Right forelimb (tissue), 1 donor: ENCODE results near the gene RPL12.

ENCODE experiments used
- DNase-seq: peaks from one replicate; pipeline ENCODE4 v3.0.0-alpha.2; 2018

RPL12 gene

GRCh38 chr9:127437497-127438264, 13.5 kb downstream of the RPL12 start:
- no peak for DNase-seq

DNA sequence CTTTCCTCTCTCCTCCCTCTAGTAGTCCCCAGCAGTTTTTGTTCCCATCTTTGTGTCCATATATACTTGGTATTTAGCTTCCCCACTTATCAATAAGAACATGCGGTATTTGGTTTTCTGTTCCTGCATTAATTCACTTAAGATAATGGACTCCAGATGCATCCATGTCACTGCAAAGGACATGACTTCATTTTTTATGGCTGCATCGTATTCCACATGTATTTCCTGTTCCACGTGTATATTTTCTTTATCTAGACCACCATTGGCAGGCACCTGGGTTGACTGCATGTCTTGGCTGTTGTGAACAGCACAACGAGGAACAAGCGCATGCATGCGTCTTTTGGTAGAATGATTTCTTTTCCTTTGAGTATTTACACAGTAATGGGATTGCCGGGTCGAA, 20.8 kb downstream of the RPL12 start:
- DNase-seq = no peak

- DNase-seq = no peak
Observed at GRCh38 chr9:127428348-127428747, 22.9 kb downstream of the RPL12 start.

- no peak for DNase-seq
Observed at GRCh38 chr9:127426756-127427155, 24.4 kb downstream of the RPL12 start.

DNA sequence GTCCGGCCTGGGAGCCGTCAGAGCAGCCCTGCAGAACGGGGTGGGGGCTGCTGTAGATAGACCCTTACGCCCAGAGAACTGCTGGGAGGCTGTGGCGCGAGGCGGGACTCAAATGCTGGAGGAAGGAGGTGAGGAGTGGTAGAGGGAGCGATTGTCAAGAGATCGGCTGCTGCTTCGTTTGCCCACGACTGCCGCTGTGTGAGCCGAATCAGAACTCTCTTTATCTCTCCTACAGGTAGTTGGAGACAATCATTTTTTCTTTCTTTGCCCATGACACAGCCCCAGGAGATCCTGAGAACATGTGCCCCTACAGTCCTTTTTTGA, 26.6 kb downstream of the RPL12 start:
- DNase-seq = no peak

DNA sequence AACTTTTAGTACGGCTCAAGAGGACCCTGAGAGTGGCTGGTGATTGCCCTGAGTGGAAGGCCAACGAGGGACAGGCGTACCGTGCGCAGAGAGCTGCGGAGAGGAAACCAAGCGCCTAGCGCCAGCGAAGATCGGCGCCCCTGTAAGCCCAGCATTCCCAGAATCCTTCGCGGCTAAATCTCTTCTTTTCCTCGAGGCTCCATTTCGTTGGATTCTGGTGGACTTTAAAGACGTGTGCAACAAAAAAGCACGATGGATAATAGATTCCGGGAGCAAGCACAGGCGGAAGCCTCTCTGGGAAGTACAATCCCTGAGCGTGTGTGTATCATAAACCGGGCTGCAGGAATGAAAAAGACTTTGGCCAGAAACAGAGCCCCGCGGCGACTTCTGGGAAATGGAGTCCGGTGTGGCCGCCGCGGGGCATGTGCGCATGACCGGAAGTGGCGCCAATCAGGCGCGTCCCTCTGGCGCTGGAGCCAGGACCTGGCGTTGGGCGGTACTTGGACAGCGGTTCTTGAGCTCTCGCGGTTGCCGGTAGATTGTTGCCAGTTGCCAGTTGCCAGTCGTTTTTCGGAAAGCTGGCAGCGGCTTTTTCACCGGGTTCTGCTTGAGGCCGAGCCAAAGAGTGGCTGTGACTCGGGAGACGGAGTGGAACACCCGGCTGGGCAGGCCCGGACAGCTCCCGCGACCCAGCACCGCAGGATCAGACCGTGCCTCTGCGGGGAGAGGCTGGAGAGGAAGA, 27.1 kb downstream of the RPL12 start, which contains the start of gene ZNF79:
TSS of gene ZNF79 (plus strand) at position 449 of the 742 bp plus-strand sequence. CDS start 406 bp downstream, outside the sequence.
- DNase-seq = peak; percentile 98

GRCh38 chr9:127423476-127423933, 27.7 kb downstream of the RPL12 start:
- DNase-seq = no peak

GRCh38 chr9:127422787-127423186, 28.4 kb downstream of the RPL12 start:
- DNase-seq = no peak

DNA sequence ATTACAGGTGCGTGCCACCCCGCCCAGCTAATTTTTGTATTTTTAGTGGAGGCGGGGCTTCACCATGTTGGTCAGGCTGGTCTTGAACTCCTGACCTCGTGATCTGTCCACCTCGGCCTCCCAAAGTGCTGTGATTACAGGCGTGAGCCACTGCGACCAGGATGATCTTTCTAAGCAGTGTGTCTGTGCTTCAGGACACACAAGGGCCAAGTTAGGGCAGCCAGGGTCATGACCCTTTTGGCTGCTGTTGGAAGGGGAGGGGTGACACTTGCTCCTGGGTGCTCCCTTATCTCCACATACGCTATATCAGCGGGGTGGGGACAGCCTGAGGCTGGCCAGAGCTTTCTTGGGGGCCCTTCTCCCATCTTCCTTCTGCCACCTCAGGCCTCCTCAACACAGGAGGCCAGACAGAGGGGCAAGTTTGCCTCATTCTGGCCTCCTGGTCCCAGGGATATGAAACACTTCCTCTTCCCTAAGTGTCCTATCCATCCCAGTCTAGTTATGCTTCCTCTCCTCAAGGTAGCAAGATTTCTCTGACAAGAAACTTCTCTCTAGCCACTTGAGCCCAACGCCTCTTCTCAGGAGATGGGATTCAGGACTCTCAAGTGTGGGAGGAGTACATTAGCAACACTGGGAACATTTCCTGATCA, 28.9 kb downstream of the RPL12 start:
- DNase-seq = no peak

- no peak for DNase-seq
Observed at GRCh38 chr9:127421057-127421456, 30.1 kb downstream of the RPL12 start.

GRCh38 chr9:127419348-127419747, 31.9 kb downstream of the RPL12 start:
- no peak for DNase-seq

- DNase-seq = no peak
Observed at GRCh38 chr9:127418037-127418471, 33.2 kb downstream of the RPL12 start.

DNA sequence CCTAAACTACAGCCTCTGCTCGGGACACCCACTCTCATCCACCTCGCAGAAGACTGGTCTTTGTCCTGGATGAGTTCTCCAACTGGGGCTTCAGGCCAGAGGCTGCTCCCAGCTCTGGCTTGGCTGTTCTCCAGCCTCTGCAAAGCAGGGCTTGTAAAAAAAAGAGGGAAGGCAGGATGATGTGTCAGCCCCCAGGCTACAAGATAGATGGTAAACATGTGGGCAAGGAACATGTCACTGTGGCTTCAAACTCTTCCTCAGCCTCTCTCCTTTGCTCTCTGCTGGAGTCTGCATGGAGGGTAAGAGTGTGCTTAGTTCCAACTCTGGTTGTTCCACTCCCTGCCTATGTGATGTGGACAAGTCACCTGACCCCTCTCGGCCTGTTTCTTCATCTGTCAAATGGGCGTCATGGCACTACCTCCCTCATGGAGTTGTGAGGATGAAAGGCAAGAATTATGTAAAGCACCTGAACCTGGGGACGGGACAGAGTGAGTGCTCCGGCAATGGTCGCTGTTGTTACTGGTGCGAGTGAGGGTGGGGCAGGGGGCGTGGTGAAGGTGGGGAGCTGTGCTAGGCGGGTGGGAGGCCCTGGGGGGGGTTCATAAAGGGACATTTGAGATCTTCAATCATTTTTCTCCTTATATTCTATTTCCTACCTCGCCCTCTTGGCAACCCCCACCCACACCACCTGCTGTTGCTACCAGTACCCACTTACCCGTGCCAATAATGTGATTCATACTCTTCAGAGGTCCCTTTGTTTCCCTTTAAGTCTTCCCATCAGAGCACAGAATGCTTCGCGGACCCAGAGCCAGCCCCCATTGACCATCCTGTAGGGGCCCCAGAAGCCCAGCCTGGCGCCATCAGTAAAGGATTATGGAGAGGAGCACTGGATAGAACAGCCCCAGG, 33.8 kb downstream of the RPL12 start:
- no peak for DNase-seq

DNA sequence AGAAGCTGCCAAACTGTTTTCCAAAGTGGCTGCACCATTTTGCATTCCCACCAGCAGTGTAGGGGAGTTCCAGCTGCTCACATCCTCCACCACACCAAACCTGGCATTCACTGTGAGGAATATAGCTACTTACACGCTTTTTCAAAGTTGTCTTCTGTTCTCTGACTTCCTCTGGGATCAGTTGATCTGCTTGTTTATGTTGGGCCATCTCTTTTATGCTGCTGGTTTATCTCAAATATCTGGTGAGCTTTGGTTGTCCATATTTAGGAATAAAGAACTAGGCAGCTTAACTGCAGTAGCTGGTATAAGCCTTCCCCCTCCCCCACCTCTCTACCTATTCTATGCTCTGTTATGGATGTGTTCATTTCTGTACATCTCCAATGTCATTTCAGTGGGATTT, 35.5 kb downstream of the RPL12 start:
- no peak for DNase-seq

- no peak for DNase-seq
Observed at GRCh38 chr9:127415141-127415540, 36.1 kb downstream of the RPL12 start.

DNA sequence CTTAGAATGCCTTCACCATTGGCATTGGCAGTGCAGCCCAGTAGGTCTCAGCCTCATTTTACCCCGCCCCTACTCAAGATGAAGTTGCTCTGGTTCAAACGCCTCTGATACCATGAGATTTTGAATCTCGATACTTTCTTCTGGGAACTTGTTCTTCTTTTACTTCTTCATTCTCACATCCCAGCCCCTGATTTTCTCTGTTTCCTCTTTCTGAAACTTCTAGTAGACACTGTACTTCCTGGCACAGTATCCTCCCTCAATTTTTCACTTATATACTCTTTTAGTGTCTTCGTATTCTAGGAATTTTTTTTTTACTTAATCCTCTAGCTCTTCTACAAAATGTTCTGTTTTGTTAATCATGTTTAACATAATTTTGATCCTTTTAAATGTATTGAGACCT, 40.1 kb downstream of the RPL12 start:
- DNase-seq = no peak

DNA sequence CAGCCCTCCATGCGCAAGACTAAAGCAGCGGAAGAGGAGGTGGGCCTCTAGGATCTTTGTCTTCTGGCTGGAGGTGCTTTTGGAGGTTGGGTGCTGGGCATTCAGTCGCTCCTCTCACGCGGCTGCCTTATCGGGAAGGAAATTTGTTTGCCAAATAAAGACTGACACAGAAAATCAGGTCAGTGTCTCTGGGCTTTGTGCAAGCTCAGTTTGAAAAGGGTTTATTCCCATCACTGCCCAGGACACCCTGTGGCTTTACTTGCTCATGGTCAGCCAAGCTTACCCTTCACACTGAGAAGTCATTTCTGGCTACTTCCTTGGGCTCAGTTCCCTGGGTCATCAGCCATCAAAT, 43.7 kb downstream of the RPL12 start:
- no peak for DNase-seq

DNA sequence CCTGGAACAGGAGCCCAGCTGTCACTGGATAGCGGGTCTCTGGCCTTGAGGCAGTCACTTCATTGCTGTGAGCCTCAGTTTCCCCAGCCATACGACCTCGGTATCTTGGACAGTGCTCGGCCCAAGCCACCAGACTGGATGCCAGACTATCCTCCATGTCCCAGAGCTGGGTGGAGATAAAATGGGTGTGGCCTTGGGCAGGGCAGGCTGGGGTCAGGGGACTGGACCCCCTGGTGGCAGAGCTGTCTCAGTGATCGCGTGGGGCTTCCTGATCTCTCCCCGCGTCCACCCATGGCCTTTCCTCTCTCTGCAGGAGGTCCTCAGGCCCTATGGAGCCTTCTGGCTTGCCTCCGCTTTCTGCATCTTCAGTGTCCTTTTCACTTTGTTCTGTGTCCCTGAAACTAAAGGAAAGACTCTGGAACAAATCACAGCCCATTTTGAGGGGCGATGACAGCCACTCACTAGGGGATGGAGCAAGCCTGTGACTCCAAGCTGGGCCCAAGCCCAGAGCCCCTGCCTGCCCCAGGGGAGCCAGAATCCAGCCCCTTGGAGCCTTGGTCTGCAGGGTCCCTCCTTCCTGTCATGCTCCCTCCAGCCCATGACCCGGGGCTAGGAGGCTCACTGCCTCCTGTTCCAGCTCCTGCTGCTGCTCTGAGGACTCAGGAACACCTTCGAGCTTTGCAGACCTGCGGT, 44.3 kb downstream of the RPL12 start:
- DNase-seq = no peak

- DNase-seq = no peak
Observed at GRCh38 chr9:127405344-127406125, 45.7 kb downstream of the RPL12 start.

DNA sequence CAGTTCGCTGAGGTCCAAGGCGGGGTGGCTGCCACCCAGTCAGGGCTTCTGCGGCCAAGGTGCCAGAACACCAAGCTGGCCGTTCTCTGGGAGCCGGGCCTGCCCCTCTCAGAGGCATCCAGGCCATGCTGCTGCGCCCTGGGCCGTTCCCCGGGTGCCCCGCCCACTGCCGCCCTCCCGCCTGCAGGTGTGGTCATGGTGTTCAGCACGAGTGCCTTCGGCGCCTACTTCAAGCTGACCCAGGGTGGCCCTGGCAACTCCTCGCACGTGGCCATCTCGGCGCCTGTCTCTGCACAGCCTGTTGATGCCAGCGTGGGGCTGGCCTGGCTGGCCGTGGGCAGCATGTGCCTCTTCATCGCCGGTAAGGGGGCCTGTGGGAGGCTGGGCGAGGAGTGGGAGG, 46.6 kb downstream of the RPL12 start:
- no peak for DNase-seq

- DNase-seq = no peak
Observed at GRCh38 chr9:127403507-127404192, 47.6 kb downstream of the RPL12 start.
